Measurements from ENCODE around the gene NRL. TPM values are rescaled to one million over a fixed set of nuclear protein-coding genes. Genes with fewer than 3 reads are reported as not detected.

Gene NRL
- total and polyA plus RNA-seq, 10 of the 15 experiments (the other 5 are each of a cell fraction or from before 2014, with no cell fraction given): 0.11 to 4.4 (median 2.2) TPM

DNA sequence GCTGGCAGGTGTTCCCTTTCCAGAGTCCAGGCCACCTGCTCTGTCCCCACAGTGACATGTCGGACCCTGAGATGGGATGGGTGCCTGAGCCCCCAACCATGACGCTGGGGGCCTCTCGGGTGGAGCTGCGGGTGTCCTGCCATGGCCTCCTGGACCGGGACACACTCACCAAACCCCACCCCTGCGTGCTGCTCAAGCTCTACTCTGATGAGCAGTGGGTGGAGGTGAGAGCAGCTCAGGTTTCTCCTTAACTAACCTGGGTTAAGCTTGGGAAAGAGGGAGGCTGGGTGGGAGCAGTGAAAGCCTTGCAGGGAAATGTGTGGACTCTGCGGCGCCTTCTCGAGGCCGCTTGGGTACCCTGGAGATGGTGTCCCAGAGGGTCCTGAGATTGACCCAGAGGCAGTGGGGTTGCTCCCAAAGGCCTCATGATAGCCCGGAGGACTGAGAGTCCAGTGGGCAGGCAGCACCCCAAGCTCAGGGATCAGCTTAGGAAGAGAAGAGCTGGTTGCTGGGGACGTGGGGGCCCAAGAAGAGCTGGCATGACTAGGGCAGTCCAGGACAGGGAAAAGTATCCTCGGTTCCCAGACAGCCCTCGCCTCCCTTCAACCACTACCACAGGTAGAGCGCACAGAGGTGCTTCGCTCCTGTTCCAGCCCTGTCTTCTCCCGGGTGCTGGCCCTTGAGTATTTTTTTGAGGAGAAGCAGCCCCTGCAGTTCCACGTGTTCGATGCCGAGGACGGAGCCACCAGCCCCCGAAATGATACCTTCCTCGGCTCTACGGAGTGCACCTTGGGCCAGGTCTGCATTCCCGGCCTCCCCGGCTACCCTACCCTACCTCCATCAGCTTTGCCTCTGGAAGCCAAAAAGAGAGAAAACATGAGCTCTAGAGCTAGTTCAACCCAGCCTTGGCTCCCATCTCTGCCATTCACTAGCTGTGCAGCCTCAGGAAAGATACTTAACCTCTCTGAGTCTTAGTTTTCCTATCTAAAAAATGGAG lies 41.6 kb downstream of the NRL start:
- DNase-seq (ENCODE audit: low read depth, low spot score) (no peak), FAIRE-seq (no peak), ATAC-seq (no peak)
- H4K20me1 ChIP-seq (ENCODE audit: control insufficient read depth, insufficient read depth): no peaks in the 10 kb centered on the region; the same call in 1 of the 2 replicates
- H3K9ac ChIP-seq (ENCODE audit: control insufficient read depth, insufficient read depth, low read length): no peak overlapping the region
- H3K27ac ChIP-seq (ENCODE audit: control insufficient read depth, insufficient read depth): no peak overlapping the region
- no peak overlapping the region for H3K4me2 ChIP-seq (ENCODE audit: control insufficient read depth, insufficient read depth)
- no TSS peak for BruUV-seq (replicated peaks)
- ChIA-PET SMC1A (ENCODE audit: uncharacterized antibody, unreplicated experiment) (interaction anchor here (1.1 to 2.4 kb wide), 4 partner anchors 15 to 21 kb away, joined by 3 to 7 read pairs (median 4); partner anchors contain the start of gene PCK2), CTCF (interaction anchor here (0.8 to 6.1 kb wide), 3 partner anchors 15 to 37 kb away, joined by 3 to 33 read pairs (median 5); no protein-coding TSS in a partner anchor), POLR2A (interaction anchor here (1.7 kb wide), 1 partner anchor 8 kb away, joined by 7 read pairs; no protein-coding TSS in a partner anchor), RAD21 (ENCODE audit: unreplicated experiment) (no interaction called here)
- H2AFZ ChIP-seq (ENCODE audit: control insufficient read depth, low read depth, low read length): no peak overlapping the region
- in situ Hi-C loops (cut with MboI): no loop called here
- H3K36me3 ChIP-seq (ENCODE audit: control insufficient read depth in 2 of 2, insufficient read depth in 2 of 2, low read length in 1 of 2): no peaks in the 10 kb centered on the region
- no peaks in the 10 kb centered on the region for H3K79me2 ChIP-seq (ENCODE audit: control insufficient read depth, insufficient read depth, low read length)
- 66% methylated on average over 26 of the region's 26 CpGs for WGBS (ENCODE audit: insufficient coverage, insufficient replicate concordance, low lambda C conversion rate, missing lambda C conversion rate)
- no peak overlapping the region for H3K4me3 ChIP-seq
- H3K4me1 ChIP-seq (ENCODE audit: control insufficient read depth, insufficient read depth, low read length): peaks cover 16% of the 10 kb centered on the region
- intact Hi-C loops (cut with micrococcal nuclease; ENCODE audit: unreplicated experiment): no loop called here
- no peaks in the 10 kb centered on the region; a peak in 1 of 4 replicates for H3K27me3 ChIP-seq (replicated peaks in 1 of 2; ENCODE audit: control insufficient read depth in 2 of 2, insufficient read depth in 2 of 2, low read length in 1 of 2)
- TF ChIP-seq BACH1 (IDR thresholded peaks at IDR 0.05; ENCODE audit: borderline replicate concordance): no peak
- no peak for TF ChIP-seq BCL11A (IDR thresholded peaks at IDR 0.05; ENCODE audit: low read depth, low read length)
- no peaks in the 10 kb centered on the region for H3K9me3 ChIP-seq (replicated peaks; ENCODE audit: control insufficient read depth, insufficient read depth, low read length)

DNA sequence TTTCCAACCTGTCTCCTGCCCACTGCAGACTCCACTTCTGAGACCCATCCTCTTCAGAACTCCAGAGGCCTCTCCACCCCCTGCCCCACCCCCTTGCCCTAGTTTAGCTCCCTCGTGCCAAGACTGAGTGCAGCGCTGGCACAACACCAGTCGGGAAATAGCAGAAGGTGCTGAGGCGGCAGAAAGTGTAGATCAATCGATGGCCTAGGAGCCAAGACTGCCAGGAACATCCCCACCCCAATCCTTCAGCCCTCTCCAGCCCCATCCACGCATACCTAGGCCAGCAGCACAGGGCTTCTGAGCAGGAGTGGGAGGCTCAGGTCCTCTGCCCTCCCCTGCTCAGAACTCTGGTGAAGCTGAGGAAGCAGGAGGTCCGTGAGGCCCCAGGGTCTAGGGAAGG lies 42.3 kb downstream of the NRL start:
- ChIA-PET POLR2A (interaction anchor here (1.7 kb wide), 1 partner anchor 9 kb away, joined by 7 read pairs; no protein-coding TSS in a partner anchor), SMC1A (ENCODE audit: uncharacterized antibody, unreplicated experiment) (interaction anchor here (1.1 to 1.6 kb wide), 3 partner anchors 14 to 20 kb away, joined by 3 to 4 read pairs (median 4); no protein-coding TSS in a partner anchor), RAD21 (ENCODE audit: unreplicated experiment) (no interaction called here), CTCF (interaction anchor here (0.8 to 6.1 kb wide), 3 partner anchors 14 to 36 kb away, joined by 3 to 33 read pairs (median 5); no protein-coding TSS in a partner anchor)
- no TSS peak for BruUV-seq (replicated peaks)
- Histone ChIP-seq H2AFZ (ENCODE audit: control insufficient read depth, low read depth, low read length) (no peak overlapping the region), H3K36me3 (ENCODE audit: control insufficient read depth in 2 of 2, insufficient read depth in 2 of 2, low read length in 1 of 2) (no peaks in the 10 kb centered on the region), H4K20me1 (ENCODE audit: control insufficient read depth, insufficient read depth) (no peaks in the 10 kb centered on the region; the same call in 1 of the 2 replicates), H3K4me3 (no peak overlapping the region), H3K27me3 (replicated peaks in 1 of 2; ENCODE audit: control insufficient read depth in 2 of 2, insufficient read depth in 2 of 2, low read length in 1 of 2) (no peaks in the 10 kb centered on the region; a peak in 1 of 4 replicates), H3K9me3 (replicated peaks; ENCODE audit: control insufficient read depth, insufficient read depth, low read length) (no peaks in the 10 kb centered on the region), H3K79me2 (ENCODE audit: control insufficient read depth, insufficient read depth, low read length) (no peaks in the 10 kb centered on the region), H3K27ac (ENCODE audit: control insufficient read depth, insufficient read depth) (no peak overlapping the region), H3K9ac (ENCODE audit: control insufficient read depth, insufficient read depth, low read length) (no peak overlapping the region), H3K4me2 (ENCODE audit: control insufficient read depth, insufficient read depth) (no peak overlapping the region), H3K4me1 (ENCODE audit: control insufficient read depth, insufficient read depth, low read length) (peaks cover 16% of the 10 kb centered on the region)
- FAIRE-seq (no peak), DNase-seq (ENCODE audit: low read depth, low spot score) (no peak), ATAC-seq (no peak)
- in situ Hi-C loops (cut with MboI) (no loop called here), intact Hi-C loops (cut with micrococcal nuclease; ENCODE audit: unreplicated experiment) (no loop called here)
- 56% methylated on average over 7 of the region's 7 CpGs for WGBS (ENCODE audit: insufficient coverage, insufficient replicate concordance, low lambda C conversion rate, missing lambda C conversion rate)
- TF ChIP-seq MTA3 (IDR thresholded peaks at IDR 0.05; ENCODE audit: borderline replicate concordance, low read length): no peak
- TF ChIP-seq RCOR1 (conservative IDR thresholded peaks at IDR 0.05; ENCODE audit: low read depth, low read length): no peak
- no peak for TF ChIP-seq BMI1 (IDR thresholded peaks at IDR 0.05; ENCODE audit: borderline replicate concordance)
- TF ChIP-seq SIN3A (IDR thresholded peaks at IDR 0.05; ENCODE audit: low read depth, low read length): no peak
- no peak for TF ChIP-seq RELA (IDR thresholded peaks at IDR 0.05; ENCODE audit: borderline replicate concordance, partially characterized antibody)
- no peak for TF ChIP-seq SRF (IDR thresholded peaks at IDR 0.05; ENCODE audit: low read depth in 2 of 2, low read length in 2 of 2)
- TF ChIP-seq, protein P1, sequence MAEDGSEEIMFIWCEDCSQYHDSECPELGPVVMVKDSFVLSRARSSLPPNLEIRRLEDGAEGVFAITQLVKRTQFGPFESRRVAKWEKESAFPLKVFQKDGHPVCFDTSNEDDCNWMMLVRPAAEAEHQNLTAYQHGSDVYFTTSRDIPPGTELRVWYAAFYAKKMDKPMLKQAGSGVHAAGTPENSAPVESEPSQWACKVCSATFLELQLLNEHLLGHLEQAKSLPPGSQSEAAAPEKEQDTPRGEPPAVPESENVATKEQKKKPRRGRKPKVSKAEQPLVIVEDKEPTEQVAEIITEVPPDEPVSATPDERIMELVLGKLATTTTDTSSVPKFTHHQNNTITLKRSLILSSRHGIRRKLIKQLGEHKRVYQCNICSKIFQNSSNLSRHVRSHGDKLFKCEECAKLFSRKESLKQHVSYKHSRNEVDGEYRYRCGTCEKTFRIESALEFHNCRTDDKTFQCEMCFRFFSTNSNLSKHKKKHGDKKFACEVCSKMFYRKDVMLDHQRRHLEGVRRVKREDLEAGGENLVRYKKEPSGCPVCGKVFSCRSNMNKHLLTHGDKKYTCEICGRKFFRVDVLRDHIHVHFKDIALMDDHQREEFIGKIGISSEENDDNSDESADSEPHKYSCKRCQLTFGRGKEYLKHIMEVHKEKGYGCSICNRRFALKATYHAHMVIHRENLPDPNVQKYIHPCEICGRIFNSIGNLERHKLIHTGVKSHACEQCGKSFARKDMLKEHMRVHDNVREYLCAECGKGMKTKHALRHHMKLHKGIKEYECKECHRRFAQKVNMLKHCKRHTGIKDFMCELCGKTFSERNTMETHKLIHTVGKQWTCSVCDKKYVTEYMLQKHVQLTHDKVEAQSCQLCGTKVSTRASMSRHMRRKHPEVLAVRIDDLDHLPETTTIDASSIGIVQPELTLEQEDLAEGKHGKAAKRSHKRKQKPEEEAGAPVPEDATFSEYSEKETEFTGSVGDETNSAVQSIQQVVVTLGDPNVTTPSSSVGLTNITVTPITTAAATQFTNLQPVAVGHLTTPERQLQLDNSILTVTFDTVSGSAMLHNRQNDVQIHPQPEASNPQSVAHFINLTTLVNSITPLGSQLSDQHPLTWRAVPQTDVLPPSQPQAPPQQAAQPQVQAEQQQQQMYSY (CRISPR knock-in tag; IDR thresholded peaks at IDR 0.05): no peak
- TF ChIP-seq SUPT20H (IDR thresholded peaks at IDR 0.05; ENCODE audit: borderline replicate concordance, control insufficient read depth, low read depth, low read length): no peak
- TF ChIP-seq BRCA1 (IDR thresholded peaks at IDR 0.05; ENCODE audit: low read depth, low read length): no peak
- no peak for TF ChIP-seq CHD2 (IDR thresholded peaks at IDR 0.05; ENCODE audit: borderline replicate concordance, low read depth, low read length)

All from GM12878 (cell line).